H1 (cell line): Measurements from ENCODE around the gene APOL5. TPM values are rescaled to one million over a fixed set of nuclear protein-coding genes. Genes with fewer than 3 reads are reported as not detected.

Source experiments
- CTCF ChIA-PET: fragments of 300-600 bp; sonication (Branson Sonifier 250); formaldehyde crosslinking; loops from one replicate; lab custom pipeline; 2021; ENCODE audit not compliant: partially characterized antibody; lab: Charles Lee
- POLR2A ChIA-PET: fragments of 300-600 bp; sonication (Branson Sonifier 250); formaldehyde crosslinking; loops from one replicate; lab custom pipeline; 2021; ENCODE audit warnings: inconsistent platforms; ENCODE audit not compliant: partially characterized antibody; lab: Charles Lee
- DNase-seq, 2 experiments: peaks; one replicate each; pipeline versions ENCODE4 v3.0.0 to v3.0.0-alpha.2; 2010 to 2022; ENCODE audit warnings: low spot score in 2 of 2, low read depth in 1 of 2, mixed read lengths in 1 of 2
- FAIRE-seq: peaks from 2 replicates; lab custom pipeline; 2011; peaks lifted over from hg19 to GRCh38; lab: Jason Lieb, UNC
- H2AFZ ChIP-seq: 2 replicates; pipeline ENCODE4 v1.8.1; 2012; ENCODE audit warnings: low read length, inconsistent platforms
- H2AK5ac ChIP-seq: 2 replicates; pipeline ENCODE4 v1.6.1; 2013; ENCODE audit warnings: low read depth, low read length
- H2BK120ac ChIP-seq: replicated peaks from 2 replicates; pipeline ENCODE3; 2013; ENCODE audit warnings: low read depth, low read length, inconsistent platforms
- H2BK12ac ChIP-seq: 2 replicates; pipeline ENCODE4 v1.6.1; 2013; ENCODE audit warnings: low read depth, low read length
- H2BK15ac ChIP-seq: 2 replicates; pipeline ENCODE4 v1.6.1; 2013; ENCODE audit warnings: low read length
- H2BK20ac ChIP-seq: 2 replicates; pipeline ENCODE4 v1.6.1; 2013; ENCODE audit warnings: low read length
- H2BK5ac ChIP-seq: 2 replicates; pipeline ENCODE4 v1.6.1; 2013; ENCODE audit warnings: low read depth, low read length
- H3K14ac ChIP-seq: 2 replicates; pipeline ENCODE4 v1.6.1; 2013; ENCODE audit warnings: inconsistent platforms; ENCODE audit not compliant: insufficient read length
- H3K18ac ChIP-seq: 2 replicates; pipeline ENCODE4 v1.6.1; 2013; ENCODE audit warnings: low read length; ENCODE audit errors: extremely low read depth
- H3K23ac ChIP-seq: 2 replicates; pipeline ENCODE4 v1.6.1; 2013; ENCODE audit warnings: inconsistent platforms; ENCODE audit not compliant: insufficient read length
- H3K23me2 ChIP-seq: 2 replicates; pipeline ENCODE4 v1.6.1; 2013; ENCODE audit warnings: low read depth, low read length
- H3K27ac ChIP-seq: 2 replicates; pipeline ENCODE4 v1.6.1; 2011; ENCODE audit warnings: low read depth, low read length, inconsistent platforms
- H3K27me3 ChIP-seq, 4 experiments: replicated peaks in 1 of 4; 1 replicate in 1 of 4; 2 replicates in 3 of 4; pipeline versions ENCODE4 v1.6.1 to v1.8.1; 2011 to 2013; ENCODE audit warnings: low read length in 3 of 4, mild to moderate bottlenecking in 3 of 4, inconsistent platforms in 2 of 4, mixed read lengths in 2 of 4, moderate library complexity in 1 of 4; ENCODE audit not compliant: control insufficient read depth in 3 of 4, insufficient read depth in 3 of 4; ENCODE audit errors: extremely low read depth in 1 of 4
- H3K36me3 ChIP-seq, 4 experiments: 2 replicates each; pipeline versions ENCODE4 v1.6.1 to v1.8.1; 2011 to 2013; ENCODE audit warnings: mild to moderate bottlenecking in 4 of 4, low read length in 3 of 4, moderate library complexity in 2 of 4, control low read depth in 1 of 4, inconsistent platforms in 1 of 4; ENCODE audit not compliant: insufficient read depth in 4 of 4, control insufficient read depth in 2 of 4
- H3K4ac ChIP-seq: replicated peaks from 2 replicates; pipeline ENCODE3; 2013; ENCODE audit warnings: low read length, low read depth, mixed read lengths, inconsistent platforms; ENCODE audit not compliant: insufficient read length
- H3K4me1 ChIP-seq, 4 experiments: replicated peaks in 1 of 4; 1 replicate in 1 of 4; 2 replicates in 3 of 4; pipeline versions ENCODE4 v1.6.1 to v1.8.1; 2011 to 2013; ENCODE audit warnings: low read length in 3 of 4, inconsistent platforms in 2 of 4, mixed read lengths in 1 of 4; ENCODE audit not compliant: insufficient read depth in 4 of 4, control insufficient read depth in 3 of 4
- H3K4me2 ChIP-seq, 2 experiments: 2 replicates each; pipeline versions ENCODE4 v1.6.1 to v1.8.1; 2011 to 2013; ENCODE audit warnings: low read depth in 2 of 2, low read length in 2 of 2, control low read depth in 1 of 2, inconsistent platforms in 1 of 2, mild to moderate bottlenecking in 1 of 2; ENCODE audit not compliant: insufficient read depth in 1 of 2
- H3K4me3 ChIP-seq, 4 experiments: fragments of 200-600, 300-600 bp in 1 of 4; sonication (generic), shearing (Covaris generic), sonication (Bioruptor Twin) in 1 of 4; 2 replicates each; pipeline versions ENCODE4 v1.5.1 to v1.8.1; 2011 to 2016; ENCODE audit warnings: low read length in 4 of 4, low read depth in 3 of 4, control low read depth in 2 of 4, inconsistent platforms in 2 of 4, mild to moderate bottlenecking in 2 of 4, mixed read lengths in 1 of 4, moderate library complexity in 1 of 4; ENCODE audit not compliant: insufficient read depth in 2 of 4; ENCODE audit errors: extremely low read depth in 1 of 4
- H3K56ac ChIP-seq: replicated peaks from 2 replicates; pipeline ENCODE3; 2013; ENCODE audit warnings: low read depth, mild to moderate bottlenecking, mixed read lengths, low read length, inconsistent platforms; ENCODE audit not compliant: insufficient read length
- H3K79me1 ChIP-seq: 2 replicates; pipeline ENCODE4 v1.6.1; 2013; ENCODE audit warnings: low read depth, low read length, control low read depth
- H3K79me2 ChIP-seq, 2 experiments: 2 replicates each; pipeline versions ENCODE4 v1.6.1 to v1.8.1; 2012 to 2013; ENCODE audit warnings: low read length in 2 of 2, mild to moderate bottlenecking in 2 of 2, inconsistent platforms in 1 of 2; ENCODE audit not compliant: insufficient read depth in 2 of 2, control insufficient read depth in 1 of 2
- H3K9ac ChIP-seq, 4 experiments: replicated peaks in 1 of 4; 1 replicate in 1 of 4; 2 replicates in 3 of 4; pipeline versions ENCODE4 v1.6.1 to v1.8.1; 2011 to 2013; ENCODE audit warnings: low read depth in 3 of 4, low read length in 3 of 4, control low read depth in 2 of 4, mild to moderate bottlenecking in 2 of 4, moderate library complexity in 2 of 4, inconsistent platforms in 1 of 4; ENCODE audit errors: extremely low read depth in 1 of 4
- H3K9me3 ChIP-seq, 2 experiments: 2 replicates each; pipeline versions ENCODE4 v1.6.1 to v1.8.1; 2012 to 2013; ENCODE audit warnings: mild to moderate bottlenecking in 2 of 2, moderate library complexity in 2 of 2, control low read depth in 1 of 2, inconsistent platforms in 1 of 2, low read depth in 1 of 2, low read length in 1 of 2, mixed read lengths in 1 of 2; ENCODE audit not compliant: insufficient read depth in 2 of 2
- H4K20me1 ChIP-seq, 2 experiments: replicated peaks in 1 of 2; 2 replicates each; pipeline versions ENCODE3 to v1.8.1; 2011 to 2013; ENCODE audit warnings: inconsistent platforms in 2 of 2, low read length in 2 of 2, mild to moderate bottlenecking in 1 of 2; ENCODE audit not compliant: insufficient read depth in 2 of 2, control insufficient read depth in 1 of 2
- H4K5ac ChIP-seq: 2 replicates; pipeline ENCODE4 v1.6.1; 2013; ENCODE audit warnings: low read length, low read depth, mixed read lengths, inconsistent platforms; ENCODE audit not compliant: insufficient read length
- H4K8ac ChIP-seq: 2 replicates; pipeline ENCODE4 v1.8.0; 2013; ENCODE audit warnings: mild to moderate bottlenecking, moderate library complexity, low read length, inconsistent platforms; ENCODE audit not compliant: insufficient read depth; ENCODE audit errors: extremely low read depth
- H4K91ac ChIP-seq: replicated peaks from 2 replicates; pipeline ENCODE3; 2013; ENCODE audit warnings: low read length, mixed read lengths, inconsistent platforms; ENCODE audit not compliant: insufficient read length
- CREB1 ChIP-seq: IDR thresholded peaks from 2 replicates; pipeline ENCODE4 v1.6.1; 2012; ENCODE audit warnings: inconsistent platforms
- EGR1 ChIP-seq: IDR thresholded peaks from 2 replicates; pipeline ENCODE4 v1.6.1; 2011; ENCODE audit warnings: low read depth, low read length, borderline replicate concordance
- FOSL1 ChIP-seq: IDR thresholded peaks from 2 replicates; pipeline ENCODE4 v1.6.1; 2011; ENCODE audit warnings: mild to moderate bottlenecking, low read depth, low read length, moderate library complexity; ENCODE audit not compliant: insufficient read depth
- HDAC6 ChIP-seq: IDR thresholded peaks from one replicate; pipeline ENCODE4 v1.7.1; 2012; ENCODE audit warnings: low read depth, mild to moderate bottlenecking, inconsistent platforms, low read length, moderate library complexity
- JUN ChIP-seq: IDR thresholded peaks from 2 replicates; pipeline ENCODE4 v1.6.1; 2011; ENCODE audit warnings: low read depth, mild to moderate bottlenecking, improper control_type of control experiment, low read length
- RAD21 ChIP-seq, 2 experiments: IDR thresholded peaks in 1 of 2; conservative IDR thresholded peaks in 1 of 2; 2 replicates each; pipeline ENCODE4 v1.6.1; 2011; ENCODE audit warnings: low read depth in 2 of 2, low read length in 2 of 2, improper control_type of control experiment in 1 of 2, inconsistent platforms in 1 of 2, mild to moderate bottlenecking in 1 of 2, moderate library complexity in 1 of 2
- RNF2 ChIP-seq: fragments of 200-900, 300-1000 bp; sonication (generic); IDR thresholded peaks from 2 replicates; pipeline ENCODE4 v1.7.1; 2016; ENCODE audit warnings: borderline replicate concordance, low read depth, mild to moderate bottlenecking, antibody characterized with exemption, low read length; ENCODE audit not compliant: poor library complexity, severe bottlenecking; ENCODE audit errors: missing control alignments
- SIRT6 ChIP-seq: IDR thresholded peaks from one replicate; pipeline ENCODE4 v1.7.1; 2012; ENCODE audit warnings: low read length, inconsistent platforms
- SUZ12 ChIP-seq: fragments of 200-600 bp; sonication (generic); IDR thresholded peaks from 2 replicates; pipeline ENCODE4 v1.6.1; 2012; ENCODE audit warnings: mild to moderate bottlenecking, inconsistent platforms, low read length, moderate library complexity, mixed read lengths
- TAF7 ChIP-seq: optimal IDR thresholded peaks from 2 replicates; pipeline ENCODE3; 2011; ENCODE audit warnings: low read depth, mild to moderate bottlenecking, inconsistent platforms, low read length, moderate library complexity, borderline replicate concordance
- whole genome bisulfite sequencing, 2 experiments: shearing (Covaris generic) in 1 of 2; methylation state at CpG; one replicate each; pipeline versions ENCODE4 v1.1.6 to v1.1.7; 2013 to 2015; ENCODE audit warnings: low lambda C conversion rate in 2 of 2, mixed read lengths in 2 of 2, inconsistent platforms in 1 of 2, low coverage in 1 of 2, missing lambda C conversion rate in 1 of 2; ENCODE audit not compliant: insufficient replicate concordance in 2 of 2, insufficient coverage in 1 of 2, insufficient read length in 1 of 2; ENCODE audit errors: extremely low coverage in 1 of 2, missing lambda C conversion rate in 1 of 2; 5-methylcytosine and 5-hydroxymethylcytosine counted together
- polyA plus RNA-seq, 7 experiments: library from polyadenylated mRNA; depleted of rRNA in 3 of 7; stranded (reverse) in 5 of 7; unstranded in 2 of 7; fragments of >200 nt in 5 of 7; fragments of 200-250 nt in 2 of 7; gene quantifications; 1 replicate in 5 of 7; 2 replicates in 1 of 7; 4 replicates in 1 of 7; pipeline versions ENCODE4 v1.2.1 to v1.2.3, GENCODE V29; 2011 to 2013; ENCODE audit warnings: missing spikeins in 2 of 7, mixed read lengths in 2 of 7
- total RNA-seq: library from RNA; stranded (reverse); fragmentation: NEBNext Ultra II Directional; extraction: Animal tissue kit (Norgen Biotek cat#: 25700); gene quantifications from 2 replicates; pipeline ENCODE4 v1.2.1, GENCODE V29; 2021
- TF ChIP-seq, protein P1 (sequence below), 3 experiments: IDR thresholded peaks; 1 replicate in 2 of 3; 2 replicates in 1 of 3; pipeline versions ENCODE4 v1.5.1 to v1.6.1; 2011; ENCODE audit warnings: low read length in 3 of 3, mild to moderate bottlenecking in 3 of 3, inconsistent platforms in 2 of 3, low read depth in 1 of 3, moderate library complexity in 1 of 3; ENCODE audit not compliant: insufficient read depth in 1 of 3; ENCODE audit errors: control extremely low read depth in 1 of 3

Gene APOL5
- total and polyA plus RNA-seq, 2 of the 8 experiments (the other 6 are each of a cell fraction or from before 2014, with no cell fraction given) = not detected

DNA sequence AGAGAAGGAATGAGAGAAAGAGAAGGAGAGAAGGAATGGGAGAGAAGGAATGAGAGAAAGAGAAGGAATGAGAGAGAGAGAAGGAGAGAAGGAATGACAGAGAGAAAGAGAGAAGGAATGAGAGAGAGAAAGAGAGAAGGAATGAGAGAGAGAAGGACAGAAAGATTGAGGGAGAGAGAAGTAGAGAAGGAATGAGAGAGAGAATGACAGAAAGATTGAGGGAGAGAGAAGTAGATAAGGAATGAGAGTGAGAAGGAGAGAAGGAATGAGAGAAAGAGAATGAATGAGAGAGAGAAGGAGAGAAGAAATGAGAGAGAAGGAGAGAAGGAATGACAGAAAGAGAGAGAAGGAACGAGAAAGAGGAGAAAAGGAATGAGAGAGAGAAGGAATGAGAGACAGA, 34.1 kb upstream of the APOL5 start:
- no peak overlapping the region for H3K18ac ChIP-seq
- no peak overlapping the region for H2BK20ac ChIP-seq
- no peak overlapping the region for H3K4ac ChIP-seq
- no peaks in the 10 kb centered on the region for H3K36me3 ChIP-seq
- H3K9ac ChIP-seq = no peak overlapping the region
- POLR2A ChIA-PET = interaction anchor here (0.7 to 1.4 kb wide), 2 partner anchors 20 to 35 kb away, joined by 3 to 4 read pairs; partner anchors contain the start of gene APOL6
- H4K5ac ChIP-seq = no peak overlapping the region
- H4K20me1 ChIP-seq = no peaks in the 10 kb centered on the region
- DNase-seq (no peak), FAIRE-seq (no peak)
- no peak overlapping the region for H2BK12ac ChIP-seq
- H2AFZ ChIP-seq = no peak overlapping the region
- H3K27ac ChIP-seq = no peak overlapping the region
- H2AK5ac ChIP-seq = no peak overlapping the region
- no peak overlapping the region for H3K23ac ChIP-seq
- peaks cover 2% of the 10 kb centered on the region; the same call in 1 of the 2 replicates for H3K23me2 ChIP-seq
- no peak overlapping the region for H4K91ac ChIP-seq
- no peaks in the 10 kb centered on the region for H3K79me2 ChIP-seq
- H3K9me3 ChIP-seq = no peaks in the 10 kb centered on the region
- H2BK120ac ChIP-seq = no peak overlapping the region
- H3K4me3 ChIP-seq = no peak overlapping the region
- no peaks in the 10 kb centered on the region for H3K27me3 ChIP-seq
- H3K4me2 ChIP-seq = no peak overlapping the region
- H2BK15ac ChIP-seq = no peak overlapping the region
- H3K4me1 ChIP-seq = no peaks in the 10 kb centered on the region
- CTCF ChIA-PET = interaction anchor here (0.6 to 3.6 kb wide), 14 partner anchors 8 to 499 kb away, joined by 3 to 25 read pairs (median 4); partner anchors contain the start of gene APOL5
- H3K56ac ChIP-seq = no peak overlapping the region
- no peak overlapping the region for H3K14ac ChIP-seq
- no peak overlapping the region for H4K8ac ChIP-seq
- H2BK5ac ChIP-seq = no peak overlapping the region
- no peaks in the 10 kb centered on the region for H3K79me1 ChIP-seq
- WGBS, 2 experiments = 93 to 100% methylated on average over 1 of the region's 1 CpG
- TF ChIP-seq HDAC6 (no peak), RAD21 (IDR thresholded peaks at IDR 0.05 in 1 of 2, conservative IDR thresholded peaks at IDR 0.05 in 1 of 2; ENCODE audit: low read depth in 2 of 2, low read length in 2 of 2) (no peak), FOSL1 (no peak), CREB1 (no peak), SUZ12 (no peak), SIRT6 (no peak), RNF2 (no peak), JUN (no peak), TAF7 (no peak), EGR1 (no peak)
- TF ChIP-seq, protein P1, sequence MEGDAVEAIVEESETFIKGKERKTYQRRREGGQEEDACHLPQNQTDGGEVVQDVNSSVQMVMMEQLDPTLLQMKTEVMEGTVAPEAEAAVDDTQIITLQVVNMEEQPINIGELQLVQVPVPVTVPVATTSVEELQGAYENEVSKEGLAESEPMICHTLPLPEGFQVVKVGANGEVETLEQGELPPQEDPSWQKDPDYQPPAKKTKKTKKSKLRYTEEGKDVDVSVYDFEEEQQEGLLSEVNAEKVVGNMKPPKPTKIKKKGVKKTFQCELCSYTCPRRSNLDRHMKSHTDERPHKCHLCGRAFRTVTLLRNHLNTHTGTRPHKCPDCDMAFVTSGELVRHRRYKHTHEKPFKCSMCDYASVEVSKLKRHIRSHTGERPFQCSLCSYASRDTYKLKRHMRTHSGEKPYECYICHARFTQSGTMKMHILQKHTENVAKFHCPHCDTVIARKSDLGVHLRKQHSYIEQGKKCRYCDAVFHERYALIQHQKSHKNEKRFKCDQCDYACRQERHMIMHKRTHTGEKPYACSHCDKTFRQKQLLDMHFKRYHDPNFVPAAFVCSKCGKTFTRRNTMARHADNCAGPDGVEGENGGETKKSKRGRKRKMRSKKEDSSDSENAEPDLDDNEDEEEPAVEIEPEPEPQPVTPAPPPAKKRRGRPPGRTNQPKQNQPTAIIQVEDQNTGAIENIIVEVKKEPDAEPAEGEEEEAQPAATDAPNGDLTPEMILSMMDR (IDR thresholded peaks at IDR 0.05; ENCODE audit: control extremely low read depth in 1 of 3, insufficient read depth in 1 of 3, low read depth in 1 of 3, low read length in 3 of 3) = no peak
